ENCODE data around the gene TAAR9.

The TAAR9 gene, protein sequence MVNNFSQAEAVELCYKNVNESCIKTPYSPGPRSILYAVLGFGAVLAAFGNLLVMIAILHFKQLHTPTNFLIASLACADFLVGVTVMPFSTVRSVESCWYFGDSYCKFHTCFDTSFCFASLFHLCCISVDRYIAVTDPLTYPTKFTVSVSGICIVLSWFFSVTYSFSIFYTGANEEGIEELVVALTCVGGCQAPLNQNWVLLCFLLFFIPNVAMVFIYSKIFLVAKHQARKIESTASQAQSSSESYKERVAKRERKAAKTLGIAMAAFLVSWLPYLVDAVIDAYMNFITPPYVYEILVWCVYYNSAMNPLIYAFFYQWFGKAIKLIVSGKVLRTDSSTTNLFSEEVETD

GRCh38 chr6:132537977-132538376, at the start of gene TAAR9:
Gene TAAR9, plus strand, starts transcription at chr6:132538277. Its CDS starts 13 bp downstream, at chr6:132538290.
- H3K9me3 Mint-ChIP-seq: no peaks in the 10 kb centered on the region
- no peaks in the 10 kb centered on the region for H3K36me3 Mint-ChIP-seq (ENCODE audit: low read depth)
- no peaks in the 10 kb centered on the region for H3K4me1 Mint-ChIP-seq (ENCODE audit: low read depth)
- DNase-seq: no peak
- no peak within 1 kb of the TSS for H3K27ac Mint-ChIP-seq
- H3K4me3 Mint-ChIP-seq: no peak within 1 kb of the TSS
- H3K27me3 Mint-ChIP-seq: peaks cover 23% of the 10 kb centered on the region

DNA sequence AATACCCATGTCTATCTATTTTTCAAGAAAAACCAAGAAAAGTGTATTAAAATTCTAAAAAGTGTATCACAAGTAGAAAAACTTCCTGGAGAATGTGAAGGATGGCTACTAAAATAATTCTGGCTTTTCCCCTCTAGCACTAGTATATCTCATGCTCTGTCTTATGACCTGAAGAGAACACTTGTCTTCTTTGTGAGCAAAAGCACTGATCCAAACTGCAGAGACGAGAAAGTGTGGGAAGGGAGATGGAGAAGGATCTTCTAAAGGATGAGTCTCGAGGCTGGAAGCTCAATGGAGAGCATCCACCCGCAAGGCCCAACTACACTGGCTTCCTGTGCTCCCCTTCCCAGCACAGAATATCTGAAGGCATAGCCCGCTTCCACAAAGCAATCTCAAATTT, 48.7 kb upstream of the TAAR9 start:
- DNase-seq: no peak
- peaks cover 11% of the 10 kb centered on the region for H3K36me3 Mint-ChIP-seq (ENCODE audit: low read depth)
- H3K9me3 Mint-ChIP-seq: peaks cover 1% of the 10 kb centered on the region
- no peaks in the 10 kb centered on the region for H3K27me3 Mint-ChIP-seq
- no peak overlapping the region for H3K4me3 Mint-ChIP-seq
- H3K27ac Mint-ChIP-seq: no peak overlapping the region
- peaks cover 19% of the 10 kb centered on the region for H3K4me1 Mint-ChIP-seq (ENCODE audit: low read depth)

DNA sequence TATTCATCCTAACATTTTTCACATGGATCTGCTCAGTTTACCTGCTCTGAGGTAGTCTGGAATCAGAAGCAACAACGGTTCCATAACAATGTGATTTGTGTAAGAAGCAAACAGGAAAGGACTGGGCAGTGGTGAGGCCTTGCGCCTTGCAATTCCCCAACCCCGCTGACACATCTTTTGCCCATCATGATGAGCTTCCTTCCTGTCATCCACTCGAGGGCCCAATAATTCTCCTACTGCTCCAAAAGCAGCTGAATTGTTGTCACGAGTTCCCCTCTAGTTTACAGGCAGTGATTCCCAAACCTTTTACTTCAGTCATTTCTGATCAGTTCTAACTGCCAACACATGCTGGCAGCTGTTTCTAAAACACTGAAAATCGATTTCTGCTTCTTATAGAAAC, 48.1 kb upstream of the TAAR9 start:
- Mint-ChIP-seq H3K27me3 (no peaks in the 10 kb centered on the region), H3K27ac (peak overlapping the region; percentile 5), H3K4me3 (no peak overlapping the region), H3K4me1 (ENCODE audit: low read depth) (peaks cover 26% of the 10 kb centered on the region), H3K9me3 (peaks cover 3% of the 10 kb centered on the region), H3K36me3 (ENCODE audit: low read depth) (peaks cover 17% of the 10 kb centered on the region)
- no peak for DNase-seq

GRCh38 chr6:132490478-132491204, 47.4 kb upstream of the TAAR9 start:
- peaks cover 17% of the 10 kb centered on the region for H3K36me3 Mint-ChIP-seq (ENCODE audit: low read depth)
- no peaks in the 10 kb centered on the region for H3K27me3 Mint-ChIP-seq
- DNase-seq: no peak
- no peak overlapping the region for H3K27ac Mint-ChIP-seq
- peaks cover 3% of the 10 kb centered on the region for H3K9me3 Mint-ChIP-seq
- H3K4me3 Mint-ChIP-seq: no peak overlapping the region
- peaks cover 31% of the 10 kb centered on the region for H3K4me1 Mint-ChIP-seq (ENCODE audit: low read depth)

DNA sequence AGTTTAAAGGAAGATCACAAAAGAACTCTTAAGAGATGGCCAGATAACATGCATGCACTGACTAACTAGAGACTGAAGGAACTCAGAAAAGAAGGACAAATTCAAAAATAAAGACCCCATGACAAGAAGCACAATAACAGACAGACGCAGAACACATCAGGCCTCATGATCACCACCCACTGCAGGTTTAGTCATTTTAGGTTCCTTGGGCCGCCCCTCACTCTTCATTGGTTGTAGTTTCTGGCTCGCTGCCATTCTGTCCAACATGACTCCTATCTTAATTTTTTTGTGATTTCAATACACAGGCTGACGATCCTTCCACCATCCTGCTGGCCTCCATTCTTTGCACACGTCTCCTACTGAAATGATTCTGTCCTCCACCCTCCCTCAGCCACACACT, 46.8 kb upstream of the TAAR9 start:
- no peak overlapping the region for H3K4me3 Mint-ChIP-seq
- no peak for DNase-seq

DNA sequence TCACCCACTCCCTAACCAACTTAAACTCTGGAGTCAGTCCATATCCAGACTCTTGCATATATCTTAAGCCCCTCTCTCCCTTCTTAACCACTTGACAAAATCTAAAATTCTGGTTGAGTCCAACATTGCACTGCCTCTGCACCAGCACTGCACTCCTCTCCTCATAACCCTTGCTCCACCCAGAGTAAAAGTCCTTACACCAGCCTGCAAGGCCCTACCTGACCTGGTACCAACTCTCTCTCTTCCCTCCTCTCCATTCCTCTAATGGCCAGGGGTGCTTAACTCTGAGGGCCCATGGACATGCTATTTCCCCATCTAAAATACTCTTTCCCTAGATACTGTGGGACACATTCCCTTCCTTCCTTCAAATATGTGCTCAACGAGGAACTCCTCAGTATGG, 46.2 kb upstream of the TAAR9 start:
- peaks cover 40% of the 10 kb centered on the region for H3K4me1 Mint-ChIP-seq (ENCODE audit: low read depth)
- H3K9me3 Mint-ChIP-seq: peaks cover 3% of the 10 kb centered on the region
- H3K27ac Mint-ChIP-seq: no peak overlapping the region
- no peak for DNase-seq
- H3K4me3 Mint-ChIP-seq: no peak overlapping the region
- peaks cover 17% of the 10 kb centered on the region for H3K36me3 Mint-ChIP-seq (ENCODE audit: low read depth)
- H3K27me3 Mint-ChIP-seq: no peaks in the 10 kb centered on the region

More for the DNA sequence above, 46.8 kb upstream of the TAAR9 start:
- Mint-ChIP-seq H3K36me3 (ENCODE audit: low read depth) (peaks cover 17% of the 10 kb centered on the region), H3K27me3 (no peaks in the 10 kb centered on the region), H3K27ac (no peak overlapping the region), H3K4me1 (ENCODE audit: low read depth) (peaks cover 37% of the 10 kb centered on the region), H3K9me3 (peaks cover 3% of the 10 kb centered on the region)

- Mint-ChIP-seq H3K9me3 (peaks cover 3% of the 10 kb centered on the region), H3K36me3 (ENCODE audit: low read depth) (peaks cover 37% of the 10 kb centered on the region), H3K4me1 (ENCODE audit: low read depth) (peaks cover 45% of the 10 kb centered on the region), H3K27ac (peak overlapping the region; percentile 13), H3K4me3 (no peak overlapping the region), H3K27me3 (no peaks in the 10 kb centered on the region)
- no peak for DNase-seq
Measured at GRCh38 chr6:132494954-132495353, 43.1 kb upstream of the TAAR9 start.

GRCh38 chr6:132495604-132496079, 42.4 kb upstream of the TAAR9 start:
- H3K4me3 Mint-ChIP-seq: no peak overlapping the region

GRCh38 chr6:132496519-132497180, 41.4 kb upstream of the TAAR9 start:
- H3K27ac Mint-ChIP-seq: peak overlapping the region; percentile 11
- H3K27me3 Mint-ChIP-seq: no peaks in the 10 kb centered on the region
- DNase-seq: no peak
- H3K36me3 Mint-ChIP-seq (ENCODE audit: low read depth): peaks cover 53% of the 10 kb centered on the region
- peaks cover 3% of the 10 kb centered on the region for H3K9me3 Mint-ChIP-seq
- H3K4me3 Mint-ChIP-seq: no peak overlapping the region
- peaks cover 49% of the 10 kb centered on the region for H3K4me1 Mint-ChIP-seq (ENCODE audit: low read depth)

More at GRCh38 chr6:132495604-132496079, 42.4 kb upstream of the TAAR9 start:
- DNase-seq: no peak
- no peaks in the 10 kb centered on the region for H3K27me3 Mint-ChIP-seq
- peaks cover 3% of the 10 kb centered on the region for H3K9me3 Mint-ChIP-seq
- peaks cover 44% of the 10 kb centered on the region for H3K36me3 Mint-ChIP-seq (ENCODE audit: low read depth)
- H3K4me1 Mint-ChIP-seq (ENCODE audit: low read depth): peaks cover 49% of the 10 kb centered on the region
- peak overlapping the region; percentile 58 for H3K27ac Mint-ChIP-seq

GRCh38 chr6:132498638-132499037, 39.4 kb upstream of the TAAR9 start:
- no peak overlapping the region for H3K27ac Mint-ChIP-seq
- no peak for DNase-seq
- H3K4me1 Mint-ChIP-seq (ENCODE audit: low read depth): peaks cover 40% of the 10 kb centered on the region
- H3K27me3 Mint-ChIP-seq: no peaks in the 10 kb centered on the region
- H3K9me3 Mint-ChIP-seq: peaks cover 3% of the 10 kb centered on the region
- no peak overlapping the region for H3K4me3 Mint-ChIP-seq
- H3K36me3 Mint-ChIP-seq (ENCODE audit: low read depth): peaks cover 59% of the 10 kb centered on the region

DNA sequence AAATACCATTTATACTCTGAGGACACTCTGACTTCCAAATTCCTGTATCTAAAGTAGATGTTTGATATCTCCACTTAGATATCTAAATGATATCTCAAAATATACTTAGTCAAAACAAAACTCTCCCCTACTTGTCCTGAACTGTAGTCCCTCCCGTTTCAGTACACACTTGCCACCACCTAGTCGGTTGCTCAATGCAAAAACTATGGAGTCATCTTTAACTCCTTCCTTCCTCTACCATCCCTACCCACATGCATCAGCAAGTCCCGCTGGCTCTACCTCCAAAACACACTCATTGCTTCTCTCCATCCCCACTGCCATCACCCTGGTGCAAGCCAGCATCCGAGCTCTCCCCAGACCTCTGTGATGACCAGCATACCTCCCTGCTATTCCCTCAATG, 38.3 kb upstream of the TAAR9 start:
- no peak for DNase-seq
- Mint-ChIP-seq H3K27ac (no peak overlapping the region), H3K27me3 (no peaks in the 10 kb centered on the region), H3K36me3 (ENCODE audit: low read depth) (peaks cover 52% of the 10 kb centered on the region), H3K4me3 (no peak overlapping the region), H3K4me1 (ENCODE audit: low read depth) (peaks cover 42% of the 10 kb centered on the region), H3K9me3 (no peaks in the 10 kb centered on the region)

DNA sequence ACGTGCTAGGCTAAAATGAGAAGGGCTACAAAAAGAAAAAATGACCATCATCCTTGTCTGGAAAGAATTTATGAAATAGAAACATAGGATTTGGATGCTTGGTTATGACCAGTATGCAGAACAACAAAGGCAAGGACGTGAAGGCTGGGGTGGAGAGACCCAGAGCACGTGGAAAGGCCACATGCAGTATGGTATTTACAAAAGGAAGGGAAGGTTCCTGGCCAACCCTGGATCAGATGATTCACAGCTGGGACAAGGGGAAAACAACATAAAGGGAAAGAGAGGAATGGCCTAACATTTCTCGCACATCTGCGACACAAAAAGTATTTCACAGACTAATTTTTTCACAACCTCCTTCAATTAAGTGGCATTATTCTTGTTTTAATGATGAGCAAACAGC, 33.3 kb upstream of the TAAR9 start:
- Mint-ChIP-seq H3K27me3 (no peaks in the 10 kb centered on the region), H3K4me1 (ENCODE audit: low read depth) (peaks cover 36% of the 10 kb centered on the region), H3K9me3 (no peaks in the 10 kb centered on the region), H3K27ac (no peak overlapping the region), H3K4me3 (no peak overlapping the region), H3K36me3 (ENCODE audit: low read depth) (peaks cover 41% of the 10 kb centered on the region)
- DNase-seq: no peak

DNA sequence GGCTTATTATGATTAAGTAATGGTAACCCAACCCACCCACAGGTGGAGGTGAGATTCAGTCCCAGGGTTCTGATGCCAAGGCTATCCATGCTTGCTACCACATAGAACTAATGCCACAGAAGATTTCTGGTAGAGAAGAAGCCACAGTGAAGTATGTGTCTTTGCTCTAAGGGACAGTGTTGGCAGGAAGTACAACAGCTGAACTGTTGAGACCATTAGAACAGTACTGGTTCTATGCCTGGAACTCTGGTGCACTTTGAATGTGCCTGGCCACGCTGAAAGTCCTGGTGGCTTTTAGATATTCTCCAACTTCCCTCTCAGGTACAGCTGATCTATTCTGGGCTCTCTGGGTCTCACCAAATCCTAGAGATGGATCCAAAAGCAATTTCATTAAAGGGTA, 32.9 kb upstream of the TAAR9 start:
- Mint-ChIP-seq H3K9me3 (no peaks in the 10 kb centered on the region), H3K27me3 (no peaks in the 10 kb centered on the region), H3K4me1 (ENCODE audit: low read depth) (peaks cover 32% of the 10 kb centered on the region), H3K4me3 (no peak overlapping the region), H3K36me3 (ENCODE audit: low read depth) (peaks cover 36% of the 10 kb centered on the region), H3K27ac (no peak overlapping the region)
- no peak for DNase-seq

GRCh38 chr6:132506461-132506860, 31.6 kb upstream of the TAAR9 start:
- no peak overlapping the region for H3K27ac Mint-ChIP-seq
- H3K27me3 Mint-ChIP-seq: no peaks in the 10 kb centered on the region
- peaks cover 40% of the 10 kb centered on the region for H3K4me1 Mint-ChIP-seq (ENCODE audit: low read depth)
- no peak overlapping the region for H3K4me3 Mint-ChIP-seq
- no peaks in the 10 kb centered on the region for H3K9me3 Mint-ChIP-seq
- DNase-seq: no peak
- peaks cover 25% of the 10 kb centered on the region for H3K36me3 Mint-ChIP-seq (ENCODE audit: low read depth)
